ENCODE results near the gene ZNF552.
"Not testable (repeated sequence)": the region's sequence is repeated elsewhere in the genome, so short reads cannot be mapped to it uniquely, and the experiment has no call there.

- not testable (repeated sequence) for TF ChIP-seq POLR2A (IDR thresholded peaks at IDR 0.05; ENCODE audit: low read depth, low read length); POU2F2 (IDR thresholded peaks at IDR 0.05; ENCODE audit: low read depth, low read length); TAF1 (IDR thresholded peaks at IDR 0.05; ENCODE audit: low read depth, low read length); POLR2AphosphoS5 (IDR thresholded peaks at IDR 0.05; ENCODE audit: low read depth, low read length); PAX5 (IDR thresholded peaks at IDR 0.05; ENCODE audit: insufficient read depth, low read length, severe bottlenecking)
Measured at GRCh38 chr19:57854117-57854516, 39.4 kb upstream of the ZNF552 start.
